Measurements from ENCODE around the gene LOC128125822.

Gene LOC128125822

DNA sequence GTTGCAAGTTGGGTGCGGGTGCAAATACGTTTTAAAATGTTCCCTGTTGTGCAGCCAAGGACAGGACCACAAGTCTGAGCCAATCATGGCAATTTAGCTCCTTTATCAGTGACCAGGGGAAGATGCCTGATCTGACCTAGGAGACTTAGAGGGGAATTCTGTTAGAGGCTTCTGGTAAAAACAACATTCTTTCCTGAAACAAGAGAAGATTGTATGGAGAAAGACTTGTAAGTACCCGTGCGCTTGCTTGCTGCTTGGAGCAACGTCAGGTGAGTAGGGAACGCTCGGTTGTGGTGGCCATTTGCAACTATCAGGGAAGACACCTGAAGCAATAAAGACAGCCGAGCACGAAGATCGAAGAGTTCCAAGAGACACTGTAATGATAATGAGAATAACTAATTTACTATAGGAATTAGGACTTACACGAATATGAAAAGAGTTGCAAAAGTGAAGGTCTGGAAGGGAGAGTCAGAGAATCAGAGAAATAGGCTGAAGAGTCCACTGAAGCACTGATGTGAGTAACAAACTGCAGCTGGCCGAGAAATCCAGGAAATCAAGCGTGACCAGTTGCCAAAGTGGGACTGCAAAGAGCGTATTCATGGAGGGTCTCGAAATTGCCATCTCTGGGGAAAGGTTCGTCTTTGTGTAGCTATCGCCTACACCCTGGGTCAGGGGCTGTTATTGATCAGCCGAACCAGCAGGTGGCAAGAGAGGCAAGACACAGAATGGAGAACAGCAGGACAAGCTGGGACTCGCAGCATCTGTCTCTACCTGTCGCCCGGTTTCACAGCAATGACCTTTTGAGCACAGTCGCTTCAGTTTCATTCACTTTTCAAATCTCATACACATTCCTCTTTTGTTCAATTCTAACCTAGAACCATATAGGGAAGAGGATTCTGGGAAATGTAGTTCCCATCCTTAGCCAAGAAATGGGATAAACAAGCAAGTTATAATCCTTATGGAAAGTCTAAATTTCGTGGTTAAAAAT, 26.1 kb downstream of the LOC128125822 start:
- Histone ChIP-seq H3K27me3 (no peaks in the 10 kb centered on the region), H3K9me3 (no peaks in the 10 kb centered on the region), H3K4me3 (peak overlapping the region; percentile 20 to 61 (median 48)), H3K27ac (no peak overlapping the region), H3K4me1 (no peaks in the 10 kb centered on the region), H3K36me3 (no peaks in the 10 kb centered on the region)
- TF ChIP-seq POLR2A (IDR thresholded peaks at IDR 0.05) = no peak
- TF ChIP-seq, protein P1, sequence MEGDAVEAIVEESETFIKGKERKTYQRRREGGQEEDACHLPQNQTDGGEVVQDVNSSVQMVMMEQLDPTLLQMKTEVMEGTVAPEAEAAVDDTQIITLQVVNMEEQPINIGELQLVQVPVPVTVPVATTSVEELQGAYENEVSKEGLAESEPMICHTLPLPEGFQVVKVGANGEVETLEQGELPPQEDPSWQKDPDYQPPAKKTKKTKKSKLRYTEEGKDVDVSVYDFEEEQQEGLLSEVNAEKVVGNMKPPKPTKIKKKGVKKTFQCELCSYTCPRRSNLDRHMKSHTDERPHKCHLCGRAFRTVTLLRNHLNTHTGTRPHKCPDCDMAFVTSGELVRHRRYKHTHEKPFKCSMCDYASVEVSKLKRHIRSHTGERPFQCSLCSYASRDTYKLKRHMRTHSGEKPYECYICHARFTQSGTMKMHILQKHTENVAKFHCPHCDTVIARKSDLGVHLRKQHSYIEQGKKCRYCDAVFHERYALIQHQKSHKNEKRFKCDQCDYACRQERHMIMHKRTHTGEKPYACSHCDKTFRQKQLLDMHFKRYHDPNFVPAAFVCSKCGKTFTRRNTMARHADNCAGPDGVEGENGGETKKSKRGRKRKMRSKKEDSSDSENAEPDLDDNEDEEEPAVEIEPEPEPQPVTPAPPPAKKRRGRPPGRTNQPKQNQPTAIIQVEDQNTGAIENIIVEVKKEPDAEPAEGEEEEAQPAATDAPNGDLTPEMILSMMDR (IDR thresholded peaks at IDR 0.05) = peak; percentile 48 to 95 (median 84)
- DNase-seq = peak; percentile 71 to 89 (median 75)

DNA sequence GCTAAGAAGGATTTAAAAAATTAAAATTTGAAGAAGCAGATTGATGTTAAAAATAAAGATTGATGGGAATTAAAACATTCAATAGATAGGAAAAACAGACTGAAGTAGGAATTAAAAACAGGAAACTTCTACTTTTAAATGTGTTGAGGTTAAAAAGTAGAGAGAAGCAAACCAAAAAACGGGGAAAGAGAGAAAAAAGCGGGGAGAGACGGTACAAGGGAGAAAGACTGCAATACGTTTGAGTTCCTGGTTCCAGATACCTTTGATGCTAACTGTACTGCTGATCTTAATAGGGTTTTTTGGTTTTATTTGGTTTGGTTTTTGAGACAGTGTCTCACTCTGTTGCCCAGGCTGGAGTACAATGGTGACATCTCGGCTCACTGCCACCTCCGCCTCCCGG, 27.0 kb downstream of the LOC128125822 start:
- H3K4me3 ChIP-seq = no peak overlapping the region
- TF ChIP-seq, protein P1 (IDR thresholded peaks at IDR 0.05) = no peak
- TF ChIP-seq POLR2A (IDR thresholded peaks at IDR 0.05) = no peak
- H3K9me3 ChIP-seq = no peaks in the 10 kb centered on the region
- no peaks in the 10 kb centered on the region for H3K27me3 ChIP-seq
- no peaks in the 10 kb centered on the region for H3K36me3 ChIP-seq
- no peaks in the 10 kb centered on the region for H3K4me1 ChIP-seq
- H3K27ac ChIP-seq = no peak overlapping the region
- no peak for DNase-seq

DNA sequence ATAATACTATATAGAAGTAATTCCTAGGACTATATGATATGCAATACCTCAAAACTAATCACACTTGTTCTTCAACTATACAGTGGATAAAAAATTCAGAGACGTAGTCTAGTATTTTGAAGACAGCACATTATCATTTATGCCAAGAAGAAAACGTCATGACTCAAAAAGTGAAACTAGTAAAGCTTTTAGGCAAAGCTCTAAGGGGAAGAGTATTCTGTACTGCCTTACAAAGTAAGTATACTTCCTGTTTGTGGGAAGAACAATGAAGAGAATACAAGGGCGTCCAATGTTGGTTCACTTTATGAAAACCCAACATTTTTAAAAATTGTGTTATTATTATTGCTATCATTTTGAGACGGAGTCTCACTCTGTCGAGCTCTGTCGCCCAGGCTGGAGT, 27.9 kb downstream of the LOC128125822 start:
- H3K36me3 ChIP-seq = no peaks in the 10 kb centered on the region
- no peak overlapping the region for H3K27ac ChIP-seq
- TF ChIP-seq, protein P1 (IDR thresholded peaks at IDR 0.05) = no peak
- no peak for TF ChIP-seq POLR2A (IDR thresholded peaks at IDR 0.05)
- H3K27me3 ChIP-seq = no peaks in the 10 kb centered on the region
- no peak overlapping the region for H3K4me3 ChIP-seq
- no peaks in the 10 kb centered on the region for H3K9me3 ChIP-seq
- no peaks in the 10 kb centered on the region for H3K4me1 ChIP-seq
- DNase-seq = no peak

DNA sequence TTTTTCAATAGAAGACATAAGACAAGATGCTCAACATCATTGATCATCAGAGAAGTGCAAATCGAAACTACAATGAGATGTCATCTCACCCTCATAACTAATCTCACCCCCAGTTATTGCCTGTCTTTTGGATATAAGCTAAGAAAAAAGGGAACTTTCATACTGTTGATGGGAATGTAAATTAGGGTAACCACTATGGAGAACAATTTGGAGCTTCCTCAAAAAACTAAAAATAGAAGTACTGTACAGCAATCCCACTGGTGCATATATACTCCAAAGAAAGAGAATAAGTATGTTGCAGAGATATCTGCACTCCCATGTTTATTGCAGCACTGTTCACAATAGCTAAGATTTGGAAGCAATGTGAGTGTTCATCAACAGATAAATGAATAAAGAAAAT, 37.0 kb downstream of the LOC128125822 start:
- TF ChIP-seq POLR2A (IDR thresholded peaks at IDR 0.05) = no peak
- TF ChIP-seq, protein P1 (IDR thresholded peaks at IDR 0.05) = no peak

DNA sequence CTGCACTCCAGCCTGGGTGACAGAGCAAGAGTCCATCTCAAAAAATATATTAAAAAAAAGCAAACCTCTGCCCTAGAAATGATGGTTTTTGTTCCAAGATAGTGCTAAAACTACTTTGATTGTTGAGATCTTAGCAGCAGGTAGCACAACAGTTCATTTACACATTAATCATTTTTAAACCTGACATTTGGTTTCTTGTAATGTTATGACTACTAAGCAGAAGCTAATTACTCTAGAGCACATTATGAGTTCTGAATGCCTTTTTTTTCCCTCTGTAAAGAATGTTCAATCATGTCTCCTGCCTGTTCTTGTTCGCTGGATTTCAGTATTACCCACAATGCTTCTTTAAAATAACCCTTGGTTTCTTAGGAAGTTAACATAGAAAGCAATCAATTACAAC, 38.7 kb downstream of the LOC128125822 start:
- H3K36me3 ChIP-seq = no peaks in the 10 kb centered on the region
- H3K27me3 ChIP-seq = no peaks in the 10 kb centered on the region
- H3K4me3 ChIP-seq = no peak overlapping the region
- no peak overlapping the region for H3K27ac ChIP-seq
- no peaks in the 10 kb centered on the region for H3K9me3 ChIP-seq
- DNase-seq = no peak
- no peak for TF ChIP-seq POLR2A (IDR thresholded peaks at IDR 0.05)
- TF ChIP-seq, protein P1 (IDR thresholded peaks at IDR 0.05) = no peak
- H3K4me1 ChIP-seq = no peaks in the 10 kb centered on the region

More for the DNA sequence above, 37.0 kb downstream of the LOC128125822 start:
- Histone ChIP-seq H3K27me3 (no peaks in the 10 kb centered on the region), H3K9me3 (no peaks in the 10 kb centered on the region), H3K27ac (no peak overlapping the region), H3K4me1 (no peaks in the 10 kb centered on the region), H3K4me3 (no peak overlapping the region), H3K36me3 (no peaks in the 10 kb centered on the region)
- no peak for DNase-seq

Measured in Peyer's patch (tissue), 4 donors.